ENCODE measurements around the gene FKBP11.
A peak's percentile ranks its signal among the peaks of the same experiment; 100 is the strongest.

Gene FKBP11

DNA sequence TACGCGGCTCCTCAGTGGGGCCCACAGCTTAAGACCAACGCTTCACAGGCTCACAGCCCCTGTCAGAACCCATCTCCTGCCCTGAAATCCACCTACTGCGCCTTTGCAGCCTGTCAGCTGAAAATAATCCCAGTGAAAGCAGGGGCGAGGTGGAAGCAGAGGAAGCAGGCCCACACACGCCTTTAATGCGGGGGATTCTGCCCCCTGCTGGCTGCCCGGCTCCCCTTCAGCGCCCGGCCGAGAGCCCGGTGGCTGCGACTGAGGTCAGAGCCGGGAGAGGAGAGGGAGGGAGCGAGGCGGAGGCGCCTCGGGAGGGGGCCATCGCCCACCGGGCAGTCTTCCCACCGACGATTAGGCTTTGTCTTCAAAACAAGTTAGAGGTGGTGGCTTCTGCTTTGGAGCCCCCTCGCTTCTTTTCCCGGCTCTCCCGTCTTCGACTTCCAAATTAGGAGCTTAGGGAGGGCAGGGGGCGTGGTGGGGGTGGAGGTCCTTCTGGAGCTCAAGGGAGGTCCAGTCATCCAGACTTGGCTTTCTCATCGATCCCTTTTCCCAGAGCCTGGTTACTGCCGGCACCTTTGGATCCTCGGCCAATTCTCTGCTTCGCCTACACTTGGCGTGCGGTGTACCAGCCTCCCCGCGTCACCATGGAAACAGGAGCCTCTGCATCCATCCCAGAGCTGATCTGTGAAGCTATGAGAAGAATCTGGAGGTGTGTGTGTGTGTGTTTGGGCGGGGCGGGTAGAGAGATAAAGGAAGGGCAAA is 34.5 kb downstream of the FKBP11 start:
- Histone ChIP-seq H3K27ac (ENCODE audit: low read depth, low read length) (no peak overlapping the region), H3K36me3 (ENCODE audit: control insufficient read depth, low read length) (no peaks in the 10 kb centered on the region), H3K9me3 (ENCODE audit: control insufficient read depth, insufficient read depth, low read length) (no peaks in the 10 kb centered on the region), H3K27me3 (ENCODE audit: control insufficient read depth, low read length) (peaks cover 18% of the 10 kb centered on the region), H3K4me3 (ENCODE audit: low read length) (no peak overlapping the region), H3K79me2 (ENCODE audit: control insufficient read depth, low read length) (no peaks in the 10 kb centered on the region), H3K4me1 (ENCODE audit: control insufficient read depth, low read length) (peaks cover 9% of the 10 kb centered on the region), H3K4me2 (ENCODE audit: low read length) (peak overlapping the region; percentile 53), H3F3A (ENCODE audit: control insufficient read depth, insufficient read depth) (no peaks in the 10 kb centered on the region), H4K20me1 (ENCODE audit: control insufficient read depth, insufficient read depth, low read depth, low read length) (no peaks in the 10 kb centered on the region), H3K9me2 (replicated peaks; ENCODE audit: control insufficient read depth, low read length) (no peaks in the 10 kb centered on the region)
- TF ChIP-seq CTCF (IDR thresholded peaks at IDR 0.05; ENCODE audit: low read depth, low read length, poor library complexity, severe bottlenecking) (peak; percentile 88), EZH2phosphoT487 (IDR thresholded peaks at IDR 0.05; ENCODE audit: borderline replicate concordance, low read length) (0 out of 2 replicates have a peak, but pooled peaks have one; percentile 82)

DNA sequence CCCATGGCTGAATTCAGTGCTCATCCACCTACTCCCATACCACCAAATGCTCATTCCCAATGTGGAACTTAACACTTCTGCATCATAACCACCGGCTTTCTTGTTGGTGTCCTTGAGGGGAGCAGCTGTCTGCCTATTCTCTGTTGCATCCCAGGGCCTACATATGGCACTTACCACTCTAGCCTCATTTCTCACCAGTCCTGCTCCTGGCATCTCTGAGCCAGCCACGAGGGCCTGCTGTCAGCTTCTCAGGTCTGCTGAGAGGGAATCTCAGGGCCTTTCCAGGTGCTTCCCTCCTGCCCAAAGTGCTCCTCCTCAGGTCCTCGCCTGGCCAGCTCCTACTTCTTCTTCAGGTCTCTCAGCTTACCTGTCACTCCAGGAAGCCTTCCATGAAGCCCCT is 35.6 kb downstream of the FKBP11 start:
- no peak overlapping the region for H3K27ac ChIP-seq (ENCODE audit: low read depth, low read length)
- no peaks in the 10 kb centered on the region for H3F3A ChIP-seq (ENCODE audit: control insufficient read depth, insufficient read depth)
- H3K9me3 ChIP-seq (ENCODE audit: control insufficient read depth, insufficient read depth, low read length), result no peaks in the 10 kb centered on the region
- TF ChIP-seq EZH2phosphoT487 (IDR thresholded peaks at IDR 0.05; ENCODE audit: borderline replicate concordance, low read length) (no peak), CTCF (IDR thresholded peaks at IDR 0.05; ENCODE audit: low read depth, low read length, poor library complexity, severe bottlenecking) (no peak)
- no peaks in the 10 kb centered on the region for H3K9me2 ChIP-seq (replicated peaks; ENCODE audit: control insufficient read depth, low read length)
- no peaks in the 10 kb centered on the region for H4K20me1 ChIP-seq (ENCODE audit: control insufficient read depth, insufficient read depth, low read depth, low read length)
- peaks cover 18% of the 10 kb centered on the region for H3K27me3 ChIP-seq (ENCODE audit: control insufficient read depth, low read length)
- H3K79me2 ChIP-seq (ENCODE audit: control insufficient read depth, low read length), result no peaks in the 10 kb centered on the region
- peaks cover 9% of the 10 kb centered on the region for H3K4me1 ChIP-seq (ENCODE audit: control insufficient read depth, low read length)
- H3K36me3 ChIP-seq (ENCODE audit: control insufficient read depth, low read length), result no peaks in the 10 kb centered on the region
- no peak overlapping the region for H3K4me2 ChIP-seq (ENCODE audit: low read length)
- no peak overlapping the region for H3K4me3 ChIP-seq (ENCODE audit: low read length)

DNA sequence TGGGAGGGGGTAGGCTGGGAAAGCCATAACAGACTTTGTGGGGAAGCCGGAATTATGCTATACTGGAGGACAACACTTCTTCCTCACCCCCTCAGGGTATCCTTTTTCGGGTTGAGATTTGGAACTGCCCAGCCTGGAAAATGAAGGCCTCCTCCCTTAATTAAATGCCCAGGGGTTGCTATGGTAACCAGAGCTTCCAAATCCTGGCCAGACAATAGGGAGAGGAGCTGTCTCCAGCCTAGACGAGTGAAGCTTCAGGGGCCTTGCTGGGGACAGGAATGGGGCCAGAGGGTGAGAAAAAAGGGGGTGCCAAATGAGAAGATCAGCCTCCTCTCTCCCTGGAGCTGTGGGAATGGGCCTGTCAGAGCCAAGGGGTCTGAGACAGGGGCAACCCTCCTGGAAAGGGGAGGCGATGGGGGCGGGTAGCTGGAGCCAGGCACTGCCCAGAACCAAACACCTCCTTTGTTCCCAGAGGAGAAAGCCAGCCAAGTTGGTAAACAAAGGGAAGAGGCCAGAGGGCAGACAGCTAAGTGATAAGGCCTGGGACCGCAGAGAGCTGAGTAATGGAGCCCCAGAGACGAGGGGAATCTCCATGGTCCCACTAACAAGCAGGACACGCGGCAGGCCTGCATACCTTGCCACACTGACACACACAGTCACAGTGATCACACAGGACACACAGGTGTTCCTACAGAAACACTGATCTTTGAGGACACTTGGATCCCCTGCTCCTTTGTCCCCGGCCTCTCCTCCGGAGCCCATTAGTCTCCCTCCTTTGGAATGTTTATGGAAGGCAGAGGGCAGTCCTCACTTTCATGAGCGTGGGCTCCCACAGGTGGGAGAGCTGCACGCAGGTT is 41.8 kb downstream of the FKBP11 start:
- Histone ChIP-seq H3K4me2 (ENCODE audit: low read length) (no peak overlapping the region), H3K27ac (ENCODE audit: low read depth, low read length) (no peak overlapping the region), H3F3A (ENCODE audit: control insufficient read depth, insufficient read depth) (no peaks in the 10 kb centered on the region), H3K9me2 (replicated peaks; ENCODE audit: control insufficient read depth, low read length) (no peaks in the 10 kb centered on the region), H3K4me3 (ENCODE audit: low read length) (no peak overlapping the region), H3K36me3 (ENCODE audit: control insufficient read depth, low read length) (no peaks in the 10 kb centered on the region), H3K27me3 (ENCODE audit: control insufficient read depth, low read length) (peaks cover 29% of the 10 kb centered on the region), H3K4me1 (ENCODE audit: control insufficient read depth, low read length) (no peaks in the 10 kb centered on the region), H3K79me2 (ENCODE audit: control insufficient read depth, low read length) (no peaks in the 10 kb centered on the region), H3K9me3 (ENCODE audit: control insufficient read depth, insufficient read depth, low read length) (no peaks in the 10 kb centered on the region), H4K20me1 (ENCODE audit: control insufficient read depth, insufficient read depth, low read depth, low read length) (no peaks in the 10 kb centered on the region)
- TF ChIP-seq EZH2phosphoT487 (IDR thresholded peaks at IDR 0.05; ENCODE audit: borderline replicate concordance, low read length) (no peak), CTCF (IDR thresholded peaks at IDR 0.05; ENCODE audit: low read depth, low read length, poor library complexity, severe bottlenecking) (no peak)

Measured in DOHH2 (cell line).